Activated CD4-positive, alpha-beta T cell treated with anti-CD3 and anti-CD28 coated beads, Interleukin-2, Interleukin-6, amounts not matched to agents 100 ng/mL and 50 ng/mL, durations not matched to agents 16 hours and 8 hours (primary cell): ENCODE measurements around the gene NIT1.

ENCODE experiments used
- DNase-seq: peaks from one replicate; pipeline ENCODE4 v3.0.0-alpha.2; 2020

The NIT1 gene

GRCh38 chr1:161117759-161118581 is at the start of gene NIT1, which contains the start of gene PFDN2:
Gene NIT1 (plus strand): TSS chr1:161118105. CDS start chr1:161118177, 72 bp downstream.
Gene PFDN2 (minus strand): TSS chr1:161118037. CDS start chr1:161118026, 11 bp downstream.
- DNase-seq = peak; percentile 91

- DNase-seq = peak; percentile 91
These were observed 49.3 kb upstream of the NIT1 start for GRCh38 chr1:161068306-161069234.

GRCh38 chr1:161069241-161069640 is 48.7 kb upstream of the NIT1 start:
- peak; percentile 13 for DNase-seq

GRCh38 chr1:161069731-161070270 is 48.1 kb upstream of the NIT1 start, which contains the start of gene ARHGAP30:
Gene ARHGAP30 (minus strand): TSS chr1:161069891. CDS start chr1:161069624, 267 bp downstream.
- DNase-seq = peak; percentile 97

GRCh38 chr1:161070761-161071160 is 47.1 kb upstream of the NIT1 start:
- DNase-seq = no peak

GRCh38 chr1:161071886-161072371 is 46.0 kb upstream of the NIT1 start:
- peak; percentile 52 for DNase-seq

- no peak for DNase-seq
These were observed 45.0 kb upstream of the NIT1 start for GRCh38 chr1:161072751-161073449.

GRCh38 chr1:161073474-161074121 is 44.3 kb upstream of the NIT1 start:
- DNase-seq = no peak

GRCh38 chr1:161074676-161075368 is 43.1 kb upstream of the NIT1 start:
- no peak for DNase-seq

GRCh38 chr1:161076410-161076809 is 41.5 kb upstream of the NIT1 start:
- DNase-seq = no peak

- DNase-seq = no peak
These were observed 40.5 kb upstream of the NIT1 start for GRCh38 chr1:161077426-161077825.

GRCh38 chr1:161079436-161080110 is 38.3 kb upstream of the NIT1 start:
- DNase-seq = no peak

- DNase-seq = no peak
These were observed 37.2 kb upstream of the NIT1 start for GRCh38 chr1:161080441-161081405.

GRCh38 chr1:161081519-161081918 is 36.4 kb upstream of the NIT1 start:
- DNase-seq = no peak

GRCh38 chr1:161082483-161082882 is 35.4 kb upstream of the NIT1 start:
- no peak for DNase-seq

- DNase-seq = peak; percentile 25
These were observed 34.7 kb upstream of the NIT1 start for GRCh38 chr1:161082996-161083747.

- DNase-seq = no peak
These were observed 33.9 kb upstream of the NIT1 start for GRCh38 chr1:161083748-161084596.

GRCh38 chr1:161084597-161084988 is 33.3 kb upstream of the NIT1 start:
- no peak for DNase-seq
